Activated T-helper 17 cell treated with anti-CD3 and anti-CD28 coated beads, Interleukin-2, amount 50 U/mL, for 72 hours (primary cell): ENCODE data around the gene C5AR1. TPM values are rescaled to one million over a fixed set of nuclear protein-coding genes. Genes with fewer than 3 reads are reported as not detected.
"Not testable (repeated sequence)": the region's sequence is repeated elsewhere in the genome, so short reads cannot be mapped to it uniquely, and the experiment has no call there.

Experiments used
- ATAC-seq: fragments of 150-1000 bp; cut with Tn5 transposase; replicated peaks from 2 replicates; pipeline ENCODE4 v1.10.0; 2021; ENCODE audit warnings: mild to moderate bottlenecking, moderate library complexity
- H3K27ac Mint-ChIP-seq: one replicate; pipeline ENCODE4 v1.8.0; 2022; ENCODE audit warnings: mixed read lengths
- H3K27me3 Mint-ChIP-seq: one replicate; pipeline ENCODE4 v1.8.0; 2022; ENCODE audit warnings: mixed read lengths
- H3K36me3 Mint-ChIP-seq: one replicate; pipeline ENCODE4 v1.8.0; 2022; ENCODE audit warnings: low read depth, mild to moderate bottlenecking, mixed read lengths
- H3K4me1 Mint-ChIP-seq: one replicate; pipeline ENCODE4 v1.8.0; 2022; ENCODE audit warnings: mixed read lengths
- H3K4me3 Mint-ChIP-seq: one replicate; pipeline ENCODE4 v1.8.0; 2022; ENCODE audit warnings: mild to moderate bottlenecking, mixed read lengths
- H3K9me3 Mint-ChIP-seq: one replicate; pipeline ENCODE4 v1.8.0; 2022; ENCODE audit warnings: mixed read lengths
- total RNA-seq, 2 donors: library from RNA; stranded (reverse); gene quantifications; one replicate each; pipeline ENCODE4 v1.2.3, GENCODE V29; 2022

C5AR1 gene
- total RNA-seq, 2 donors from 2014 or later, result 0.85 to 2.4 TPM

DNA sequence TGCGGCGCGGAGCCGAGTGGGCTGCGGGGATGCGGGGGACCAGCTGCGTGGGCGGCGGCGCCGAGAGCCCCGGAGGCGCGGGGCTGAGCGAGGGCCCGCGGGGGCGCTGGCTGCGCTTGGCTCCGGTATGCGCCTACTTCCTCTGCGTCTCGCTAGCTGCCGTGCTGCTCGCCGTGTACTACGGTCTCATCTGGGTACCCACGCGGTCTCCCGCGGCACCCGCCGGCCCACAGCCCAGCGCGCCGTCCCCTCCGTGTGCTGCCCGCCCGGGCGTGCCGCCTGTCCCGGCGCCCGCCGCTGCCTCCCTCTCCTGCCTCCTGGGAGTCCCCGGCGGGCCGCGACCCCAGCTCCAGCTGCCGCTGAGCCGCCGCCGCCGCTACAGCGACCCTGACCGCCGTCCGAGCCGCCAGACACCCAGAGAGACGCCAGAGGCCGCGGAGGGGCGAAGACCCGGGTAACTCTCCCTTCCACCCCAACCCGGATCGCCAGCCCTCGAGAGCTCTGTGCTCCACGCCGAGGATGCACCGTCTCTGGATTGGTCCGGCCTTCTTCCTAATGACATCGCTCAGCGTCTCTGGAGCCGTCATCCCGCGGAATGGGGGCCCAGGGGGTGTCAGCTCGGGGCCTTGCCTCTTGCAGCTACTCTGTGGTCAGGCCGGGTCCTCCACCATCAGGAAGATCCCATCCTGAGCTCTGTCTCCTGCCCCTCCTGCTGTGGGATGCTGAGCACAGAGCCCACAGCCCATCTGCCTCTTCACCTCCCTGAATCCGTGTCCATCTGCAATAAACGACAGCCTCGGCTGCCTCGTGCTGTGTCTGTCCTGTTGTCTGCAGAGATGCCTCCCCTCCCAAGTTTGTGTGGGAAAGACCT lies 34.5 kb upstream of the C5AR1 start:
- peak overlapping the region; percentile 70 for H3K4me3 Mint-ChIP-seq
- peak; percentile 8 for ATAC-seq
- peaks cover 26% of the 10 kb centered on the region for H3K4me1 Mint-ChIP-seq
- H3K36me3 Mint-ChIP-seq, result peaks cover 46% of the 10 kb centered on the region
- no peaks in the 10 kb centered on the region for H3K27me3 Mint-ChIP-seq
- peak overlapping the region; percentile 56 for H3K27ac Mint-ChIP-seq
- no peaks in the 10 kb centered on the region for H3K9me3 Mint-ChIP-seq

DNA sequence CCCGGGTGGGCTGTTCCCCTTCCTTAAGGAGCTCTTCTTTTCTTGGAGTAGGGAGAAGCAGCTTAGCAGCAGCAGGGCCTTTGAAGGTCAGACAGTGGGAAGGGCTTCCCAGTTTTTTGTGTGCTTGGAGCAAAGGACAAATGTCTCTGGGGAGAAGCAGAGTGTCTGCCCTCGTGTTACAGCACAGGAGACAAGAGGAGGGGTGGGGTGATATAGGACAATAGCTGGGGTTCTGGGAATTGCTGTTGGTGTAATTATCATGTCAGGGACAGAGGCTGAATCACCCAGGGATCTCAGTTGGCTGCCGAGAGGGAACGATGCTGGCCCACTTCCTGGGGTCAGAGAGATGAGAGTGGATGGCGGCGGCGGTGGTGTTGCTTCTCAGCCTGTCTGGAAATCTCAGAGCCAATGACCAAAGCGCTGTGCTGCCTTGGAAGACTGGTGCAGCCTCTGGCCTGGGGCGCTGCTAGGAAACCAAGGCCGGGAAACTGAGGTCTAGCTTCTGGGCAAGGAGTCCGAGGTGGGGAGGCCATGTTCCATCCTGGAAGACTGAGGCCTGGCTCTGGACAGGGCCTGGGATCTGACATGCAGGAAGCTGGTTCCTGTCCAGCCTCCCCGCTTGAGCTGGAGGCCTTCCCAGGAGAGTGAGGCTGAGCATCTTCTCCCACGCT lies 33.7 kb upstream of the C5AR1 start:
- H3K4me3 Mint-ChIP-seq, result peak overlapping the region; percentile 70
- peaks cover 26% of the 10 kb centered on the region for H3K4me1 Mint-ChIP-seq
- H3K36me3 Mint-ChIP-seq, result peaks cover 40% of the 10 kb centered on the region
- H3K9me3 Mint-ChIP-seq, result no peaks in the 10 kb centered on the region
- H3K27me3 Mint-ChIP-seq, result no peaks in the 10 kb centered on the region
- ATAC-seq, result no peak
- peak overlapping the region; percentile 56 for H3K27ac Mint-ChIP-seq

DNA sequence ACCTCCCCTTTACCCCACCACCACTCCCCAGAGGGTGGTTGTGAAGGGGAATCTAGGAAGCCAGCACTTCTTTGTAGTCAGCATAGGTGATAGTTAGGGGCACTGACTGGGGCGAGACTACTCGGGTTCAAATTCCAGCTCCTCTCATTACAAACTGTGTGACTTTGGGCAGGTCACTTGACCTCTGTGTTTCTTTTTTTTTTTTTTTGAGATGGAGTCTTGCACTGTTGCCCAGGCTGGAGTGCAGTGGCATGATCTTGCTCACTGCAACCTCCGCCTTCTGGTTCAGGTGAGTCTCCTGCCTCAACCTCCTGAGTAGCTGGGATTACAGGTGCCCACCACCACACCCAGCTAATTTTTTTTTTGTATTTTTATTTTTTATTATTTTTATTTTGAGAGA lies 33.1 kb upstream of the C5AR1 start:
- ATAC-seq, H3K9me3 Mint-ChIP-seq, H3K27me3 Mint-ChIP-seq, H3K27ac Mint-ChIP-seq: not testable (repeated sequence)
- peaks cover 26% of the 10 kb centered on the region for H3K4me1 Mint-ChIP-seq
- H3K36me3 Mint-ChIP-seq, result peaks cover 37% of the 10 kb centered on the region
- peak overlapping the region; percentile 70 for H3K4me3 Mint-ChIP-seq

DNA sequence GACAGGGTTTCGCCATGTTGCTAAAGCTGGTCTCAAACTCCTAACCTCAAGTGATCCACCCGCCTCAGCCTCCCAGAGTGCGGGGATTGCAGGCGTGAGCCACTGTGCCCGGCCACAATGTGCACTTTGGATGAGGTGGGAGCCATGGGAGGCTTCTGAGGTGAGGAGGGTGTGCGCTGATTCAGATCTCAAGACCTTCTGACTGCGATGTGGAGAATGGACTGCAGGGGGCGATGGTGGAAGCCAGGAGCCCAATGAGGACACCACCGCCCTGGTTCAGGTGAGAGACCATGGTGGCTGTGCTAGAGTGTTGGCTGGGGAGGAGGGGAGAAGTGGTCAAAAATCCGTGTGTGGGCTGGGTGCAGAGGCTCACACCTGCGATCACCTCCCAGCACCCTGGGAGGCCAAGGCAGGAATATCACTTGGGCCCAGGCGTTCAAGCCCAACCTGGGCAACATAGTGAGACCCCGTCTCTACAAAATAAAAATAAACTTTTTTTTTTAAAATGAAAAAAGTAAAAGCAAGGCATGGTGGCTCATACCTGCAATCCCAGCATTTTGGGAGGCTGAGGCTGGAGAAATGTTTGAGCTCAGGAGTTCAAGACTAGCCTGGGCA lies 29.4 kb upstream of the C5AR1 start:
- H3K4me1 Mint-ChIP-seq, result peaks cover 12% of the 10 kb centered on the region
- H3K36me3 Mint-ChIP-seq, result peaks cover 18% of the 10 kb centered on the region
- H3K27ac Mint-ChIP-seq, result no peak overlapping the region
- ATAC-seq, result peak; percentile 68
- no peaks in the 10 kb centered on the region for H3K9me3 Mint-ChIP-seq
- H3K27me3 Mint-ChIP-seq, result no peaks in the 10 kb centered on the region
- no peak overlapping the region for H3K4me3 Mint-ChIP-seq

DNA sequence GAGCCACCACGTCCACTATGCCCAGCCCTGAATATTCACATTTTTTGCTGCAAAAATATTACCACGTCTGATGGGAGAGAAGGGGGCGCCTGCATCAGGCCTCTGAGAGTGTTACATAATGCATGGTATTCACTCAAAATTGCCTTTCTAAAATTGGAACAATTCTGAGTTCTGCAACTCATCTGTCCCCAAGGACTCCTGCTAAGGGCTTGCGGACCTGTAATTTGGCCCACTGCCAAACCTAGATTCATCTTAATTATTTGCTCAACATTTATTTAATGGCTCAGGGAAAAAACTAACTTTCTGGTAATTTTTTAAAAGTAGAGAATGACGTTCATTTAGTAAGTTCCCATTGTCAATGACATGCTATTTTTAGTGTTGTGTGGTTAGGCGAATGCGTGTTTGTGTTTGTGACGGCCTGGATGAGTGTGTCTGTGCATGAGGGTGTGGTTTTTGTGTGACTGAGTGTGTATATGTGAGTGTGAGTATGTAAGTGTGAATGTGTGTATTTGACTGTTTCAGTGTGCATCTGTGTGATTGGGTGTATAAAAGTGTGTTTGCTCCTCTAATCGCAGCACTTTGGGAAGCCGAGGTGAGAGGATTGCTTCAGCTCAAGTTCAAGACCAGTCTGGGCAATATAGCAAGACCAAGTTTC lies 26.1 kb upstream of the C5AR1 start:
- Mint-ChIP-seq H3K9me3 (no peaks in the 10 kb centered on the region), H3K36me3 (peaks cover 11% of the 10 kb centered on the region), H3K27me3 (no peaks in the 10 kb centered on the region), H3K4me1 (peaks cover 4% of the 10 kb centered on the region), H3K4me3 (no peak overlapping the region), H3K27ac (no peak overlapping the region)
- ATAC-seq, result no peak

DNA sequence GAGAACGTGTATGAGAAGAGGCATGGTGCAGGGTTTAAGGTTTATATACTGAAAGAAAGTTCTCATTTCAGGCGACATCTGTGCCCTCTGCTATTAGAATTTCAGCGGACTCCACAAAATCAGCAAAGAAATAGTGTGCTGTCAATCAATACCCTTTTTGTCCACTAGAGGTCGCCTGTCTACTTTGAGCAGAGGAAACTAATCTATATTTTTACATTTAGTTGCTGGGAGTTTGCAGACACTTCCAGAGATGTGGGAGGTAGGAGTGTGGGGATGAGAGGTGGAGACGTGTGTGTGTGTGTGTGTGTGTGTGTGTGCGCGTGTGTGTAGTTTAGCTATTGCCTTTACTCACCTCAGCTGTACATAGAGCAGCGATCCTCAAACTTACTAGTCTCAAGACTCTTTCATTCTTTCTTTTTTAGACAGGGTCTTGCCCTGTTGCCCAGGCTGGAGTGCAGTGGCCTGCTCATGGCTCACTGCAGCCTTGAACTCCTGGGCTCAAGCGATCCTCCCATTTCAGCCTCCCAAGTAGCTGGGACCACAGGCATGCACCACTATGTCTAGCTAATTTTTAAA lies 25.2 kb upstream of the C5AR1 start:
- H3K27me3 Mint-ChIP-seq, result no peaks in the 10 kb centered on the region
- no peak overlapping the region for H3K27ac Mint-ChIP-seq
- no peaks in the 10 kb centered on the region for H3K9me3 Mint-ChIP-seq
- H3K4me3 Mint-ChIP-seq, result no peak overlapping the region
- peaks cover 7% of the 10 kb centered on the region for H3K4me1 Mint-ChIP-seq
- peak; percentile 42 for ATAC-seq
- peaks cover 9% of the 10 kb centered on the region for H3K36me3 Mint-ChIP-seq

DNA sequence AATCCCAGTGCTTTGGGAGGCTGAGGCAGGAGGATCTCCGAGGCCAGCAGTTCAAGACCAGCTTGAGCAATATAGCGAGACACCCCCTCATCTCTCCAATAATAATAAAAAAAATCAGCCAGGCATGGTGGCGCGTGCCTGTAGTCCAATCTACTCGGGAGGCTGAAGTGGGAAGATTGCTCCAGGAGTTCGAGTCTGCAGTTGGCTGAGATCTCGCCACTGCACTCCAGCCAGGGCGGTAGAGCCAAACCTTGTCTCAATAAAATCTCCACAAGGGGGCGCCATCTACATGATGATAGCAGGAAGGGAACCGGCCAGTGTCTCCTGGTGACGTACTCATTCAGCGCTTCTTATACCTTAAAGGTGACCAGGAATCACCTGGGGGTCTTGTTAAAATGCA lies 13.6 kb upstream of the C5AR1 start:
- Mint-ChIP-seq H3K27me3 (no peaks in the 10 kb centered on the region), H3K36me3 (no peaks in the 10 kb centered on the region), H3K9me3 (no peaks in the 10 kb centered on the region), H3K27ac (peak overlapping the region; percentile 45), H3K4me1 (no peaks in the 10 kb centered on the region), H3K4me3 (no peak overlapping the region)
- ATAC-seq, result peak; percentile 98

DNA sequence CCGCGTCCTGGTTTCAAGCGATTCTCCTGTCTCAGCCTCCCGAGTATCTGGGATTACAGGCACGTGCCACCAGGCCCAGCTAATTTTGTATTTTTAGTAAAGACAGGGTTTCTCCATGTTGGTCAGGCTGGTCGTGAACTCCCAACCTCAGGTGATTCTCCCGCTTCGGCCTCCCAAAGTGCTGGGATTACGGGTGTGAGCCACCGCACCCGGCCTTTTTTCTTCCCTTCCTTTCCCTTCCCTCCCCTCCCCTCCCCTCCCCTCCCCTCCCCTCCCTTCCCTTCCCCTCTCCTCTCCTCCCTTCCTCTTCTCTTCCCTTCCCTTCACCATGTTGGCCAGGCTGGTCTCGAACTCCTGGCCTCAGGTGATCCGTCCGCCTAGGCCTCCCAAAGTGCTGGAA lies 8.8 kb upstream of the C5AR1 start:
- not testable (repeated sequence) for H3K36me3 Mint-ChIP-seq, H3K27me3 Mint-ChIP-seq, H3K4me1 Mint-ChIP-seq, ATAC-seq, H3K9me3 Mint-ChIP-seq, H3K4me3 Mint-ChIP-seq, H3K27ac Mint-ChIP-seq

DNA sequence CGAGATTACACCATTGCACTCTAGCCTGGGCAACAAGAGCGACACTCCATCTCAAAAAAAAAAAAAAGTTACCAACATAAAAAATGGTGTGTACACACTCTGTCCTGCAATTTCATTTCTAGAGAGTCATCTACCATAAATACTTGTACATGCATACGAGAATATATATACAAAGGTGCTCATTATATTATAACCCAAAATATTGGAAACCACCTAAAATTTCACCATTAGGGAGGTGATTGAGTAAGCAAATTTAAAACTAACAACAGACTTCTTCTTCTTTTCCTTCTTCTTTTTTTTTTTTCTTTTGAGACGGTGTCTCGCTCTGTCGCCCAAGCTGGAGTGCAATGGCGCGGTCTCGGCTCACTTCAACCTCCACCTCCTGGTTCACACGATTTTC lies 7.4 kb upstream of the C5AR1 start:
- Mint-ChIP-seq H3K27ac (no peak overlapping the region), H3K4me3 (no peak overlapping the region), H3K4me1 (no peaks in the 10 kb centered on the region), H3K36me3 (no peaks in the 10 kb centered on the region), H3K9me3 (no peaks in the 10 kb centered on the region), H3K27me3 (peaks cover 6% of the 10 kb centered on the region)
- ATAC-seq, result no peak

DNA sequence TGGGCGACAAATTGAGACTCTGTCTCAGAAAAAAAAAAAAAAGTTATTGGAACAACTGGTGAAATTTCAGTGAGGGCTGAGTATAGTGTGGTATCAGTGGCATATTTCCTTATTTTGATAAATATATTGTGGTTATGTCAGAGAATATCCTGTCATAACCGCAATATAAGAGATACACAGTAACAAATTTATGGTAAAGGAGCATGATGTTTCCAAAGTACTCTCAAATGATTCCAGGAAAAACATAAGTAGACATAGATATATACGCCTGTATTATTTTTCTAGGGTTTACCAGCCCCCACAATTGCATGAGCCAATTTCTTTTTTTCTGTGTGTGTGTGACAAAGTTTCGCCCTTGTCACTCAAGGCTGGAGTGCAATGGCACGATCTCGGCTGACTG lies 5.7 kb upstream of the C5AR1 start:
- Mint-ChIP-seq H3K4me3 (no peak overlapping the region), H3K27ac (no peak overlapping the region), H3K36me3 (no peaks in the 10 kb centered on the region), H3K9me3 (no peaks in the 10 kb centered on the region), H3K27me3 (peaks cover 6% of the 10 kb centered on the region), H3K4me1 (no peaks in the 10 kb centered on the region)
- no peak for ATAC-seq

DNA sequence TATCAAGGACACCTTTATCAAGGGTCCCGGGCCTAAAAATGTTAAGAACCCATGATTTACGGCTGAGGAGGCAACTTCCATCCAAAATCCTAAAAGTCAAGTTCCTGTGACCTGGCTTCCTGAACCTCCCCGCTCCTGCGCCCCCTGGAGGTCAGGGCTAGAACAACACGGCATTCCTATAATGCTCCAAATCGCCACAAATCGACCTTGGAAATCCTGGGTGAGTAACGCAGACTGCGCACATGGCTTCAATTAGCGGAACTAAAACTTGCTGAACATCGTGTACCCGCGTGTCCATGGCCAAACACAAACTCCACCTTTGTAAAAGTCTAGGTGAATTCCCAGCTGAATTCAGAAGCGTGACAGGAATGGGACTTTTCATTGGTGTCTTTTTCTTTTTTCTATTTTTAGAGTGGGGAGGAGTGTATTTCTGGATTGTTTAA lies 4.3 kb upstream of the C5AR1 start:
- Mint-ChIP-seq H3K36me3 (no peaks in the 10 kb centered on the region), H3K4me1 (no peaks in the 10 kb centered on the region), H3K4me3 (no peak overlapping the region), H3K27ac (no peak overlapping the region), H3K9me3 (no peaks in the 10 kb centered on the region), H3K27me3 (peaks cover 10% of the 10 kb centered on the region)
- no peak for ATAC-seq

DNA sequence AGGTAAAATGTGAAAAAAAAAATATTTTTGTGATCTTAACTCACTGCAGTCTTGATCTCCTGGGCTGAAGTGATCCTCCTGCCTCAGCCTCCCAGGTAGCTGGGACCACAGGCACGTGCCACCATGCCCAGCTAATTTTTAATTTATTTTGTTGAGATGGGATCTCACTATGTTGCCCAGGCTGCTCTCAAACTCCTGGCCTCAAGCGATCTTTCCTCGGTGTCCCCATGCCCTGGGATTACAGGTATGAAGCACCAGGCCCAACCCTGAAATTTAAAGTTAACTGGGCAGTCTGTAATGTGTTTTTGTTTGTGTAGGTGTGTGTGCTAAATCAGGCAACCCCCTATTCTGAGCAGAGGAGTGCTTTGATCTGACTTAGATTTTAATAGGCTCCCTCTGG lies 3.4 kb upstream of the C5AR1 start:
- ATAC-seq, result no peak
- no peak overlapping the region for H3K4me3 Mint-ChIP-seq
- no peaks in the 10 kb centered on the region for H3K36me3 Mint-ChIP-seq
- H3K4me1 Mint-ChIP-seq, result no peaks in the 10 kb centered on the region
- H3K9me3 Mint-ChIP-seq, result no peaks in the 10 kb centered on the region
- peaks cover 10% of the 10 kb centered on the region for H3K27me3 Mint-ChIP-seq
- H3K27ac Mint-ChIP-seq, result no peak overlapping the region

DNA sequence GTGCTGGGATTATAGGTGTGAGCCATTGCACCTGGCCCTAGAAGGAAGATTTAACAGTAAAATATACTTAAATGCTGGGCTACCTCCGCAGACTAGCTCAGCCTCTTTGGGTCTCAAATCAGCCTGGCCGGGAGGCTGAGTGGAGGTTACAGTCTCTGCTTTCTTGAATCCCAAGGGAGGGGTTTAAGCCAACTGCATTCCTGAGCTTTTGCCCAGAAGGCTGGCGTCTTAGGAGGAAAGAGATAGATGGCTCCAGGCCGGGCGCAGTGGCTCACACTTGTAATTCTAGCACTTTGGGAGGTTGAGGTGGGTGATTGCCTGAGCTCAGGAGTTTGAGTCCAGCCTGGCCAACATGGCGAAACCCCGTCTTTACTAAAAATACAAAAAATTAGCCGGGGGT lies 623 bp upstream of the C5AR1 start:
- Mint-ChIP-seq H3K4me1 (no peaks in the 10 kb centered on the region), H3K4me3 (no peak overlapping the region), H3K27me3 (peaks cover 10% of the 10 kb centered on the region), H3K9me3 (no peaks in the 10 kb centered on the region), H3K36me3 (no peaks in the 10 kb centered on the region), H3K27ac (no peak overlapping the region)
- no peak for ATAC-seq

DNA sequence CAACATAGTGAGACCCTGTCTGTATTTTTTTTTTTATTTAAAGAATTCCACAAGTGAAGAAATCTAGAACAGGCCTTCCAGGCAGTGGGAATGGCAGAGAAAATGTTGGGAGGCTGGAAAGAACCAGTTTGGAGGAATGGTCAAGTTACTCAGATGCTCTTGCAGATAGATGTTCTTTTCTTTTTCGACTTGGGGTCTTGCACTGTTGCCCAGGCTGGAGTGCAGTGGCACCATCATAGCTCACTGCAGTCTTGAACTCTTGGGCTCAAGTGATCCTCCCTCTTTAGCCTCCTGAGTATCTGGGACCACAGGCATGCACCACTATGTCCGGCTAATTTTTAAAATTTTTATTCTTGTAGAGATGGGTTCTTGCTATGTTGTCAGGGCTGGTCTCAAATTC lies 662 bp downstream of the C5AR1 start:
- no peak overlapping the region for H3K4me3 Mint-ChIP-seq
- no peak overlapping the region for H3K27ac Mint-ChIP-seq
- no peaks in the 10 kb centered on the region for H3K9me3 Mint-ChIP-seq
- no peaks in the 10 kb centered on the region for H3K36me3 Mint-ChIP-seq
- peaks cover 12% of the 10 kb centered on the region for H3K27me3 Mint-ChIP-seq
- peaks cover 3% of the 10 kb centered on the region for H3K4me1 Mint-ChIP-seq
- ATAC-seq, result no peak
